Suppressor macrophage treated with lipopolysaccharide for 4 hours (primary cell): ENCODE results near the gene DNAJC6.
"Not testable (repeated sequence)": the region's sequence is repeated elsewhere in the genome, so short reads cannot be mapped to it uniquely, and the experiment has no call there.

ENCODE experiments used
- DNase-seq: peaks from one replicate; pipeline ENCODE4 v3.0.0-alpha.2; 2020

Gene DNAJC6

GRCh38 chr1:65309304-65310077 is at the start of gene DNAJC6:
DNAJC6 (plus strand) TSS chr1:65309543; CDS start chr1:65309746, 203 bp downstream.
- peak; percentile 69 for DNase-seq

DNA sequence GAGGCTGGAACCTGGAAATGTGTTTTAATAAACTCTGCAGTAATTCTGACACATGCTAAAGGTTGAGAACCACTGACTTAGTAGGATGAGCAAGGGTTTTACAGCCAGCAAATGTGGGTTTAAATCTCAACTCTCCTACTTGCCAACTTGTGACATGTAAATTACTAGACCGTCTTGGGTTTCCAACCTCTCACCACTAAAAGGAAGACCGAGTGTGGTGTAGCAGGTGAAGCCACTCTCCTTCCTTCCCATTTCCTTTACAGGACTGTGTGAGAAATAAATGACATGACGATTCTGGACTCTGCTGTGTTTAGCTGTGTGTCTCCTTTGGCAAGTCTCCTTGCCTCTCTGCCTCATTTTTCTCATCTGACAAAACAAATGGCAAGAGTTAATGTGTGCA is 49.5 kb upstream of the DNAJC6 start:
- DNase-seq: no peak

GRCh38 chr1:65260851-65261473 is 48.4 kb upstream of the DNAJC6 start:
- DNase-seq: peak; percentile 91

- no peak for DNase-seq
Observed at GRCh38 chr1:65263286-65263685, 46.1 kb upstream of the DNAJC6 start.

DNA sequence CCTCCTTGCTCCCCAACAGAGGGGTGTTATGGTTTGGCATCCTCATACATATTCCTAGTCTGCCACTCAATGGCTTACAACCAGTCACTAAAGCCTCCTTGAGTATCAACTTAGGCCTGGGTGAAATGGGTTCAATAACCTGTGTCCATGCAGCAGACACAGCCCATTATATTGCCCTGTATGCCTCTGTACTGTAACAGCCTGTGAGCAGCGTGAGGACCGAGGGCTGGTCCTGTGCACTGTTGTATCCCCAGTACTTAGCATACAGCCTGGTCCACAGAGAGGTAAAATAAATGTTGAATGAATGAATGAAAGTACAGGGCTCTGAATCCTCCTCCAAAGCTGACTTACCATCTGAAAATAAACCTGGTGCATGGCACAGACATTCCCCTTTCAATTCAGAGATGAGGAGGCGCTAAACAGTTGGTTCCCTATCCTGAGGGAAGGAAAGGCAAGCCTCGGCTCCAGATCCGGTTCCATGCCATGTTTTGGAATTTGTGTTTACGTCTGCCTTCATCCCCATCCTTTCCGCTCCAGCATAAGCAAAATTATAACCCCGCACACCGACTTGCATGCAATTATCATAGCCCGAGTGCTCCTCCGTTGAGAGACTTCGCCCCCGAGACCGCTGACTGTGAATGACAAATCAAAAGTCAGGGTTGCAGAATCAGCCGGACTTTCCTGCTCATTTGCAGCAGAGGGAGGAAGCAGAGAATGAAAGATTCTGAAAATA is 45.0 kb upstream of the DNAJC6 start:
- DNase-seq: peak; percentile 59

- no peak for DNase-seq
Observed at GRCh38 chr1:65265296-65265650, 44.1 kb upstream of the DNAJC6 start.

- peak; percentile 25 for DNase-seq
Observed at GRCh38 chr1:65265651-65266351, 43.5 kb upstream of the DNAJC6 start.

GRCh38 chr1:65266476-65266875 is 42.9 kb upstream of the DNAJC6 start:
- no peak for DNase-seq

GRCh38 chr1:65267271-65267670 is 42.1 kb upstream of the DNAJC6 start:
- DNase-seq: peak; percentile 20

DNA sequence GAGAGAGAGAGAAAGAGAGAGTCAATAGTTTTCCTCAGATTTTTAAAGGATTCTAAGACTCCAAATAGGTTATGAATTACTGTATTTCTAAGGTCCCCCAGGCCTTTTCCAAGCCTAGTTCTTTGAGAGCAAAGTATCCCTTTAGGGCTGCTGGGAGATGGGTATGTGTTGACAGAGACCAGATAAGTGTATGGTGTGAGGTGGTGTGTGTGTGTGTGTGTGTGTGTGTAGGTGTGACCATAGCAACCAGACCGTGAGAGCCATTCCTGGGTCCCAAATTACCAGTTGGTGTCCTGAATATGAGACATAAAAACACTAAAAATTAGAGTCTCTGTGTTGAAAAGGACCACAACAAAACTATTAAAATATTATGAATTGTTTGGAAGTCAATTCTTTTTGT is 41.7 kb upstream of the DNAJC6 start:
- no peak for DNase-seq

DNA sequence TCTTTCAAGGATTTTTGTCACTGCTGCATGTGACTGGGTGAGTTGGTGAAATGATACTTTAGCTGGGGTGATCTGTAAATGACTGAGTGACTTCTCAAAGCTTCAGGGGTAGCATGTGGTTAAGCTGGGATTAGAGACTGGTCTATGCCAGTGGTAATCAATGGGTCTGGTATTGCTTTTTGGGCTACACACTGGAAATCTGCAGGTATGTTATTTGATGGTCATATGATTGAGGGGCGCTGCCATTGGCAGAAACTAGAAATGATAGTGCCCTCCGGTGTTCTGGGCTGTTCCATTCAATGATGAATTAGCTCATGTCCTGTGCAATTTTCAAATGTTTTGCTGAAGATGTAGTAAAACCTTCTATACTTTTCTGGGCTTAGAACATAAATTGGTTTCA is 39.7 kb upstream of the DNAJC6 start:
- no peak for DNase-seq

GRCh38 chr1:65276197-65276939 is 33.0 kb upstream of the DNAJC6 start:
- DNase-seq: no peak

DNA sequence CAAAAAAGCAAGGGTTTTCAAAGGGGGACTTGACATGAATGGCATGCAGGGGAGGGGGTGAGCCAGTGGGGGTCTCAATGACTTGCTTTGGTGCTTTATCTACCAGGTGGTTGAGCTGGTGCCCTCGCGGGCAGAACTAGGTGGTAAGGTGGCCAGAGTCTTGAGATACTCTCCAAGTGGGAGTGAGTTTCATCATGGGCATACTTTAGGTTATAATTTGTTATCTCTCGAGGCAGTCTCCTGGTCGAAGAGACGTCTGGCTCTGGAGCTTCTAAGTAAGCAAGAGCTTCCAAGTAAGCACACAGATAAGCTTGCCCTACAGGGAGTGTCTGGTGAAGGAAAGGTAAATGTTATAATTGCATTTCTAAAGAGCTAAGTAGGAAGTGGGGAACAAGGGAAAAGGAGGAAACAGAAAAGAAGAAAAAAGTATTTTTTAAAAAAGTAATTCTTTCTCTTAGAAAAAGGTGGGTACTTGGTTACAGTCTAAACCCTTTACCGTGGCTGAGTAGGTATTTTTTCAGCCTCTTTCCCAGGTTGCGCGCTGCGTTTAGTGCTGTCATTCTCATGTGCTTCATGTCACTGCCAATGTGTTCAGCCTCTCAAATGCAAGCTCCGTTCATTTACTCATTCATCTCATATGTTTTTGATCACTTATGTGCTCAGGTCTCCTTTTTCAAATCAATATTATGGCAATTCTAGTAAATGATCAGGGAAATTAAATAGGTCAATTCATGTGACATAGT is 31.6 kb upstream of the DNAJC6 start:
- DNase-seq: no peak

DNA sequence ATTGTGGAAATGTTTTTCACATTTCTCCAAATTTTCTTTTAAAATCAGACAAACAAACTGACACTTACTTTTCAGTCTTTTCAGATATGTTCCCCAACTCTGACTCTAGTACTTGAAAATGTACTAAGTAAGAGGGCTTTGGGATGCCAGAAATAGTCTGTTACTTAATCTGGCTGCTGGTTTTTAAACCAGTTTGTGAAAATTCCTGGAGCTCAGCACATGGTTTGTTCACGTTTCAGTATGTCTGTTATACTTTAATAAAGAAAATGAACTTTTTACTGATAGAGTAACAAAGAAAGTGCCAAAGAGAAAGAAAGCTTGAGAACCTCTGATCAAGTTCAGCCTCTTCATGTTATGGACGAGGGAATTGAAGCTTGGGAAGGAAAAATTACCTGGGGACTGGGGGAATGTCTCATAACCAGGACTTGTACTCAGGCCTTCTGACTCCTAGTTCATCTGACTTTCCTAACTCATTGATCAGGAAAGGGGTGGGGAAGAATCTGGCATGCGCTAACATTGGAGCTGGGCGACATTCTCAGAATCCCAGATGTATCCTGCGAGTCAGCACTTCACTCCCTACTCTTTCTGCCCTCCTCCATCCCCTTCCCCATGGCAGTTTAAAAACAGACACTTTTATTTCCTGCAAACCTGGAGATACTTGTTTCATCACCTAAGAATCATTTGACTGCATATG is 30.8 kb upstream of the DNAJC6 start:
- DNase-seq: no peak

DNA sequence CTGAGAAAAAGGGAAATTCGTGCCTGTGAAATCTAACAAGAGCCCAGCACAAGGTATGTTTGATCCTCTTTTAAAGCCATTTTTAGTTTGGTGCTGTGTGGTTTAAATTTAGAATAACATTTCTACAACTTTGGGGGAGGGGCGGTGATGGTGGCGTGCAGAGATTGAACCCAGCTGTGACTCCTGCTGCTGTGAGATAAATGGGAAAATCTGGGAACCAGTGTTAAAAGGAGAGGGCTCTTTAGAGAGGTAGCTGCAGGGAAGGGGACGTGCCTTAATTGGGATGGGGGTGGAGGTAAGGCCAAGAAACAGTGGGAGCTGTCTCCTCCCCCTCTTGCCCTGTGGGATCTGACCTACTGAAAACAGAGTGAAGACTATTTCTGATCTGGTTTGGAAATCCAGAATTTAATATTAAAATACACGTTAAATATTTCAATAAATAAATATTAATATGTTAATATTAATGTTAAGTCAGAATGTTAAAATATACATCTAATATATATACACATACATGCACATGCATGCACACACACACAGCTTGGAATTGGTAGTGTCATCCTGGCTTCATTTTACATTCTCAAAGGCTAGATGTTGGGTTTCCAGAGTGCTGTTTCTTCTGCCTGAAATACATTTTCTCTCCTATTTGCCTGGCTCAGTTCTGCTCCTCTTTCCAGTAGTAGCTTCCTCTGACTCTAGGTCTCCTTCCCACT is 30.1 kb upstream of the DNAJC6 start:
- DNase-seq: no peak

- DNase-seq: no peak
Observed at GRCh38 chr1:65281846-65282245, 27.5 kb upstream of the DNAJC6 start.

DNA sequence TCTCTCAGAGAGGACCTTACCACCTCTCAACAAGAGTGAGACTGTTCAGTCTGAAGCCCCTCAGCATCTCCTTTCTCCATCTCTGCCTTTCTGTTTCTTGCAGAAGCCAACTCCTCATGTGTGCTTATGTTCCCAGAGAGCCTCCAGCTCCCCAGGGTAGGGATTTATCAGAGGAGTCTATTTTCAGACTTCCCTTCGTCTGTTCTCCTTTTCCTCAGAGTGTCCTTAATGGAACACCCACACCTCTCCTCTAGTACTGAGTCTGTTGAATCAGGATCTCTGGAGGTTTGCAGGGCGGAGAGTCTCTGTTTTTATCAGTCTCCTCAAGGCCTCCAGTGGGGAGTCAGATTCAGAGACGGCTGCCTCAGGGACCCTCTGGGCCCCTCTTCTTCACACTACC is 25.1 kb upstream of the DNAJC6 start:
- DNase-seq: no peak

- no peak for DNase-seq
Observed at GRCh38 chr1:65289449-65289848, 19.9 kb upstream of the DNAJC6 start.

DNA sequence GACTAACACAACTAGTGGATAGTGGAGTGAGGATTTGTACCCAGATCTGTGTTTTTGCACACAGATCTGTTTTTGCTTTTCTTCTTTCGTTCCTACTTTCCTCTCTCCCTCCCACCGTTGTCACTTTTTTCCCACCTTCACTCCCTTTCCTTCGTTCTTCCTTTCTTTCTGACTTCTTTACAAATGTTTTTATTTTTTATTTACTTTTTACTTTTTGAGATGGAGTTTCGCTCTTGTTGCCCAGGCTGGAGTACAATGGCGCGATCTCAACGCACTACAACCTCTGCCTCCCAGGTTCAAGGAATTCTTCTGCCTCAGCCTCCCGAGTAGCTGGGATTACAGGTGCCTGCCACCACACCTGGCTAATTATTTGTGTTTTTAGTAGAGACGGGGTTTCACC is 17.5 kb upstream of the DNAJC6 start:
- not testable (repeated sequence) for DNase-seq

- DNase-seq: no peak
Observed at GRCh38 chr1:65292861-65293593, 16.3 kb upstream of the DNAJC6 start.
